C4-2B (cell line): ENCODE results near the gene SETBP1.

Experiments used
- CTCF ChIP-seq: fragments of 450-650 bp; conservative IDR thresholded peaks from 2 replicates; pipeline ENCODE4 v1.5.1; 2017; ENCODE audit warnings: mild to moderate bottlenecking
- ZFX ChIP-seq: fragments of 450-650 bp; IDR thresholded peaks from 2 replicates; pipeline ENCODE4 v1.6.1; 2017

GRCh38 chr18:44730803-44731529, 50.3 kb downstream of the SETBP1 start:
- TF ChIP-seq CTCF (no peak), ZFX (no peak)
